ENCODE measurements around the gene CHRNB4. TPM values are rescaled to one million over a fixed set of nuclear protein-coding genes. Genes with fewer than 3 reads are reported as not detected.
"Not testable (repeated sequence)": the region's sequence is repeated elsewhere in the genome, so short reads cannot be mapped to it uniquely, and the experiment has no call there.

CHRNB4 gene, protein sequence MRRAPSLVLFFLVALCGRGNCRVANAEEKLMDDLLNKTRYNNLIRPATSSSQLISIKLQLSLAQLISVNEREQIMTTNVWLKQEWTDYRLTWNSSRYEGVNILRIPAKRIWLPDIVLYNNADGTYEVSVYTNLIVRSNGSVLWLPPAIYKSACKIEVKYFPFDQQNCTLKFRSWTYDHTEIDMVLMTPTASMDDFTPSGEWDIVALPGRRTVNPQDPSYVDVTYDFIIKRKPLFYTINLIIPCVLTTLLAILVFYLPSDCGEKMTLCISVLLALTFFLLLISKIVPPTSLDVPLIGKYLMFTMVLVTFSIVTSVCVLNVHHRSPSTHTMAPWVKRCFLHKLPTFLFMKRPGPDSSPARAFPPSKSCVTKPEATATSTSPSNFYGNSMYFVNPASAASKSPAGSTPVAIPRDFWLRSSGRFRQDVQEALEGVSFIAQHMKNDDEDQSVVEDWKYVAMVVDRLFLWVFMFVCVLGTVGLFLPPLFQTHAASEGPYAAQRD
- under 1 TPM in 1 of 4 donors, not detected in 3; 0.19 TPM for total RNA-seq

DNA sequence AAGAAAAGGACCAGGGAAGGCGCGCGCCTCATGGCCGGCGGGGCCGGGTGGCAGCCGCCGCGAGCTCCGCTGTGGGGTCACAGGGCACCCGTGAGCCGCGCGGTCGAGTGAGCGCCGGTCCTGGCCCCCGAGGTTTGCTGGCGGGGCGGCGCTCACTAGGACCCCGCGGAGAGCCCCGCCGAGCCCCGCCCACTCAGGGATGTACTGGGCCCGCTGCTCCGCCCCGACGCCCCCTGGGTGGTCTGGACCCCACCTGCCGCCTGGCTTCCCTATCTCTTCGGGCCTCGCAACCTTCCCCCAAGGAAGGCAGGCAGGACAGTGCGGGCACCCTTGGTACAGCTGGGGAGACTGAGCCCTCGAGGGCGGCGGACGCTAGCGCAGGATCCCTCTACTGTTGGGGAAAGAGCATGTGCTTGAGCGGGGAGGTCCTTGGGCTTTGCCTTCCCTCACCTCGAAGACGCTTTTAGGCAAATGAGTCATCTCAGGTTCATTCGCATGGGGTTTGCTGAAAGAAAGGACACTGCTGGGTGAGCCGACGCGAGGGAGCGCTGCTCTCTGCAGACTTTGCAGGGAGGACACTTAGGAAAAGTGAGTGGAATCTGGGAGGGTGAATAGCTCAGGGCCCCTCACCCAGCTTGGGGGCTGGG lies at the start of gene CHRNB4:
TSS of gene CHRNB4 (minus strand) at position 109 of the 647 bp plus-strand sequence. CDS start at position 32, 77 bp downstream.
- intact Hi-C loops (cut with DNase I; ENCODE audit: low total_unique reads): no loop called here
- TF ChIP-seq, protein P1, sequence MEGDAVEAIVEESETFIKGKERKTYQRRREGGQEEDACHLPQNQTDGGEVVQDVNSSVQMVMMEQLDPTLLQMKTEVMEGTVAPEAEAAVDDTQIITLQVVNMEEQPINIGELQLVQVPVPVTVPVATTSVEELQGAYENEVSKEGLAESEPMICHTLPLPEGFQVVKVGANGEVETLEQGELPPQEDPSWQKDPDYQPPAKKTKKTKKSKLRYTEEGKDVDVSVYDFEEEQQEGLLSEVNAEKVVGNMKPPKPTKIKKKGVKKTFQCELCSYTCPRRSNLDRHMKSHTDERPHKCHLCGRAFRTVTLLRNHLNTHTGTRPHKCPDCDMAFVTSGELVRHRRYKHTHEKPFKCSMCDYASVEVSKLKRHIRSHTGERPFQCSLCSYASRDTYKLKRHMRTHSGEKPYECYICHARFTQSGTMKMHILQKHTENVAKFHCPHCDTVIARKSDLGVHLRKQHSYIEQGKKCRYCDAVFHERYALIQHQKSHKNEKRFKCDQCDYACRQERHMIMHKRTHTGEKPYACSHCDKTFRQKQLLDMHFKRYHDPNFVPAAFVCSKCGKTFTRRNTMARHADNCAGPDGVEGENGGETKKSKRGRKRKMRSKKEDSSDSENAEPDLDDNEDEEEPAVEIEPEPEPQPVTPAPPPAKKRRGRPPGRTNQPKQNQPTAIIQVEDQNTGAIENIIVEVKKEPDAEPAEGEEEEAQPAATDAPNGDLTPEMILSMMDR (IDR thresholded peaks at IDR 0.05): no peak
- TF ChIP-seq POLR2A (IDR thresholded peaks at IDR 0.05): no peak
- WGBS, 2 donors: 13 to 16% methylated on average over 29 to 42 of the region's 47 CpGs
- DNase-seq (ENCODE audit: low spot score in 2 of 2): no peak
- H3K4me3 ChIP-seq (ENCODE audit: low read depth, poor library complexity, severe bottlenecking): no peak within 1 kb of the TSS

DNA sequence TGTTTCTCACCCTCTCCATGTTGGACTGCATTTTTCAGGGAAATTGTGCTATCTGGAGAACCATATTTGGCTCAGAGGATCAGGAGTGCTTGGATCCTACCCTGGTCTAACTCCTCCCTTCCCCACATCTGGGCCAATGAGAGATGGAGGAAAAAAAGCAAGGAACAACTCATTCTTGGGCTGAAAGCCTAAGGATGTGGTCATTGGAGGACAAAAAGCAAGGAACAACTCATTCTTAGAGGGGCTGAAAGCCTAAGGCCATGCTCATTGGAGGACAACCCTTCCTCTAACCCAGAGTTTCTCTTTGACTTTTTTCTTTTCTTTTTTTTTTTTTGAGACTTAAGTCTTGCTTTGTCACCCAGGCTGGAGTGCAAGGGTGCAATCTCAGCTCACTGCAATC lies 48.6 kb upstream of the CHRNB4 start:
- DNase-seq (ENCODE audit: low spot score in 2 of 2): no peak
- TF ChIP-seq POLR2A (IDR thresholded peaks at IDR 0.05): no peak
- TF ChIP-seq, protein P1 (IDR thresholded peaks at IDR 0.05): no peak
- no peak overlapping the region for H3K4me3 ChIP-seq (ENCODE audit: low read depth, poor library complexity, severe bottlenecking)
- intact Hi-C loops (cut with DNase I; ENCODE audit: low total_unique reads): loop anchor here (10.0 kb wide), 1 partner anchor 285 kb away; no protein-coding TSS in a partner anchor

DNA sequence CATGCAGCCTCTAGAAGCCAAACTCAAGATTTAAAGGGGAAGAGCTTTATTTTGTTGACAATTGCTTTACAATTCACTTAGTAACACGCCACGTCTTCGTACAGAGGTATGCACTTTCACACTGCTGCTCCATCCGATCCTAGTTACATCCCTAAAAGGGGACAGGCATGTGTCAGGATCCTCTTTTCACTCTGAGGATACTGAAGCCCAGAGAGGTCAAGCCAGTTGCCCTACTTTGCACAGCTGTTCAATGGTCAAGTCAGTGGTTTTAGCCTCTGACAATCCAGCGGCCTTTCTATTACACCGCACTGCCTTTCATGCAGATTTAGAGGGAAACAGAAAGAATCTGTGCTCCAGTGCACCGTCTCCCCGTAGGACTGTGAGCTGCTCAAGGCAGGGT lies 44.9 kb upstream of the CHRNB4 start:
- intact Hi-C loops (cut with DNase I; ENCODE audit: low total_unique reads): no loop called here
- peak in 1 of 2 donors; percentile 42 for DNase-seq (ENCODE audit: low spot score in 2 of 2)
- 76 to 90% methylated on average over 8 of the region's 8 CpGs for WGBS, 2 donors

DNA sequence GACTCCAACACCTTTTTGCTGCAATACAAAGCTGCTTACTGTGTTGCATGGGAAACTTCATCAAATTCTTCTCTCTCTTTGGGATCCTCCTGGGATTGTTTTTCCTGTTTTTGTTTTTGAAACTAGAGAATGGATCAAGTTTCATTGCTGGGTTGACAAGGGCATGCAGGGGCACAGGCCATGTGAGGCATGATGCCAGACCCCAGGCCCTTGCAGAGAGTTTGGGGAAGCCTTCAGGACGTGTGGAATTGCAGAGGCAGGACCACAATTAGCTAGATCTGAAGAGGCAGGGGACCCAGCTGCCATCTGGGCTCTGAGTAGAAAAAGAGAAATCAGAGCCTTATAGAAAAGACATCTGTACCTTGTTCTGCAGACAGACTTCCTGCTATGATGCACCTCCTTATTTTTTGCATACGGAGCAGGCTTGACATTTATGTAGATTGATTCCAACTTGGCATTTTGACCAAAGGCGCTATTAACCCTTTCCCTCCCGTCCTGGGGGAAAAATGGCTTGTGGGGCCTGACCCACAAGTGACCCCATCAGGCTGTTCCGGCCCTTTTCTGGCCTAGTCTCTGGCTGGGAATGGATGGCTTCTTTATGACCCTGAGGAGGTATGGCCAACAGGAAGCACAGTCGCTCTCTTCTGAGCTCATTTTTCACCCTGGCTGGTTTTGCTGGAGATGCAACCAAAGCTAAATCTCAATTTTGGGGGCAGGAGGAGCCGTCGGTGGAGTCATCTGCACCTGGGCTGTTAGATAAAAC lies 44.3 kb upstream of the CHRNB4 start:
- intact Hi-C loops (cut with DNase I; ENCODE audit: low total_unique reads): no loop called here
- H3K4me3 ChIP-seq (ENCODE audit: low read depth, poor library complexity, severe bottlenecking): no peak overlapping the region
- TF ChIP-seq, protein P1 (IDR thresholded peaks at IDR 0.05): no peak
- TF ChIP-seq POLR2A (IDR thresholded peaks at IDR 0.05): no peak
- DNase-seq (ENCODE audit: low spot score in 2 of 2): peak in 1 of 2 donors; percentile 18
- 19 to 25% methylated on average over 8 of the region's 8 CpGs for WGBS, 2 donors

More for the DNA sequence above, 44.9 kb upstream of the CHRNB4 start:
- no peak overlapping the region for H3K4me3 ChIP-seq (ENCODE audit: low read depth, poor library complexity, severe bottlenecking)
- TF ChIP-seq POLR2A (IDR thresholded peaks at IDR 0.05): no peak
- TF ChIP-seq, protein P1 (IDR thresholded peaks at IDR 0.05): no peak

DNA sequence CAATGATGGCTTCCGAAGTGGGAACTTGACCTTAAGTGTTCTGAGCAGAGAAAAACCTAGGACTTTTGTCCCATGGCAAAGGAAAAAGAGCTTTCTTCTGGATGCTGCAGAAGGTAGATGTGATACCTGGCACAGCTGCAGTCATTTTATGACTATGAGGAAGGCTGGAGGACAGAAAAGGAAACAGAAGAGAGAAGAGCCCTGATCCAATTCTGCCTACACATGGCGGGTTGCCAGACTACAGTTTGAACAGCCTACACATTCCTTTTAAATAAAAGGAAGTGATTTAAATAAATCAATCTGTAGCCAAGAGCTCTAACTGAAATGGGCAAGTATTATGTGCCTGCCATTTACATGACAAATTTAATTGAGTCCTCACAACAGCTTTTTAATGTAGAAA lies 43.6 kb upstream of the CHRNB4 start:
- intact Hi-C loops (cut with DNase I; ENCODE audit: low total_unique reads): no loop called here
- no peak for TF ChIP-seq POLR2A (IDR thresholded peaks at IDR 0.05)
- TF ChIP-seq, protein P1 (IDR thresholded peaks at IDR 0.05): no peak
- DNase-seq (ENCODE audit: low spot score in 2 of 2): peak in 1 of 2 donors; percentile 12
- no peak overlapping the region for H3K4me3 ChIP-seq (ENCODE audit: low read depth, poor library complexity, severe bottlenecking)
- WGBS, 2 donors: 83 to 85% methylated on average over 2 of the region's 2 CpGs

DNA sequence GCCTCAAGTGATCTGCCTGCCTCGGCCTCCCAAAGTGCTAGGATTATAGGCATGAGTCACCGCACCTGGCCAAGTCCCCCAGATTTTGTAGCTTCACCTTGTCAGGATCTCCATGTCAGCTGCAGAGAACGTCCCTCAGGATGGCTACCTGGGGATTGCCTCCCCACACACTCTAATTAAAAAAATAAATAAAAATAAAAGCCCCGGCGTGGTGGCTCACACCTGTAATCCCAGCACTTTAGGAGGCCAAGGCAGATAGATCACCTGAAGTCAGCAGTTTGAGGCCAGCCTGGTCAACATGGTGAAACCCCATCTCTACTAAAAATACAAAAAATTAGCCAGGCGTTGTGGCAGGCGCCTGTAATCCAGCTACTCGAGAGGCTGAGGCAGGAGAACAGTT lies 42.6 kb upstream of the CHRNB4 start:
- H3K4me3 ChIP-seq (ENCODE audit: low read depth, poor library complexity, severe bottlenecking); intact Hi-C loops (cut with DNase I; ENCODE audit: low total_unique reads): not testable (repeated sequence)
- peak in 1 of 2 donors; percentile 25 for DNase-seq (ENCODE audit: low spot score in 2 of 2)
- 96 to 97% methylated on average over 8 of the region's 8 CpGs for WGBS, 2 donors
